GM21528 (cell line): ENCODE data around the gene MYZAP.

ENCODE experiments used
- ATAC-seq: cut with Tn5 transposase; IDR thresholded peaks from one replicate; pipeline ENCODE4 v1.9.1; 2021; ENCODE audit warnings: mild to moderate bottlenecking, moderate library complexity; ENCODE audit not compliant: unreplicated experiment, low FRiP score

The MYZAP gene

DNA sequence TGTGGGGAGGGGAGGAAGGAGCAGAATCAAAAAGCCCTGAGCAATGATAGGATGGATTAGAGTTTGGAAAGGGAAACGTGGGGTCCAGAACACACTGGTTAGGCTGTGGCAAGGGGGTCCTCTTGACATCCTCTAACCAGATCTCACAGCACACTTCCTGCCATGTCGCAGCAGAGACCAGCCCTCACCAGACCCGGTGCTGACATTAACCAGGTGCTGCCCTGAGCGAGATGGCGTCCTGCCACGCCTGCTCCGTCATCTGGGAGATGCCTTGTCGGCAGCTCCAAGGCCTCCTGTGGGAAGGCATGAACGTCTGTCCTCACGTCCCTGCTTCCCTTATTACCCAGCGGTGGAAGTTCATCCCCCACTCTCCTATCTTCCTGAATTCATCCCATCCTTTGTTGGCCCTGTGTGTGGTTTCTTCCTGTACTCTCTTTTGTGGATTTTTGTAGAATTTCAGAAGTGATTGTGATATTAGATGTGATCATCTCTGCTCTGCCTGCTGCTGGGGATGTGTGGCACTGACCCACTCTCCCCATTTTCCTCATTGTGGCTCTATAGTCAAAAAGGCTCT, 29.4 kb upstream of the MYZAP start:
- no peak for ATAC-seq

DNA sequence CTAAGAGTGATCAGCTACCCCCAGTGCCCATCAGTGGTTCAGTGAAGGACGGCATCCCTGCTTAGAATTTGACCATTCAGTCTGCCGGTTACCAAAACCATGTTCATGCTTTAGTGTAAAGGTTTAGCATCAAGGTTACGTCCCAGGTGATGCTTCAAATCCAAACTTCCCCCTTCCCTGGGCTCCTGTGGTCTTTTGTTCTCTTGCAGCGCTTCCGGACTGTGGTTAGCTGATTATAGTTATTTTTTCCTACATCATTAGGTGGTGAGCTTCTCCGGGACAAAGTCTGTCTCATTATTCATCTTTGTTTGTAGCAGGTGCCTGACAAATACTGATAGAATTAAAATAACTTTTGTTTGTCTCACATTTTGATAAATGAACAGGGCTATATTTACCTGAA, 28.3 kb upstream of the MYZAP start:
- ATAC-seq: no peak

DNA sequence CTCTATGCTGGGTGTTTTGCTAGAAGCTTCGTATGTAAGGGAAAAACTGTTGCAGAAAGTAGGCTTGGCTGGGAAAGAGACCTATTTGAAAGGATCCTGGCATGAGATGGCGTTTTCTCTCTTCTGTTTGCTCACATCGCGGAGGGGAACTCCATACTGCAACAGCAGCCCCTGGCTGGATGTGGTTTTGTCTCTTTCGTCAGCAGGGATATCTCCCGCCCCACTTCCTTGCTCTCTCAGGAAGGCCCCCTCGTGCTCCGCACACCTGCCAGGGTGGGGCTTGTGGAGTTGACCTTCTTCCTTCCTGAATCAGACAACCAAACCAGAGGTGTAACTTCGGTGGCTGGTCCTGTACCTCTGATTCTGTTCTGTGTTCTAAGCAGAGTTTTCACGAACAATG, 26.4 kb upstream of the MYZAP start:
- no peak for ATAC-seq

DNA sequence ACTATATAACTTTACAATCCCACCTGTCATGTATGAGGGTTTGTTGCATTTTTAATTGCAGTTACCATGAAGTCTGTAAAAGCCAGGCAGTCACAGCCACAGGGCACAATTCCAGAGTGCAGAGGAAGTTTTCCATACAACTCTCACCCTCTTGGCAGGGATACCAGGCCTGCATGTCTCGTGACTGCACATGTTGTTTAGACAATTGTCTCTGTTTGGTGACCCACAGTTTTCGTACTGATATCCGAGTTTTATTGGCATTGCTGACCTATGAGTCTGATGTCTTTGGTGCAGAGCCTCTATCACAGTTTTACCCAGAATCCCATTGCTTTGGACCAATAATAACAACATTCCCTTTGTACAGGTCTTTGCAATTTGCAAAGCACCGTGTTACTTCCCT, 24.9 kb upstream of the MYZAP start:
- no peak for ATAC-seq

DNA sequence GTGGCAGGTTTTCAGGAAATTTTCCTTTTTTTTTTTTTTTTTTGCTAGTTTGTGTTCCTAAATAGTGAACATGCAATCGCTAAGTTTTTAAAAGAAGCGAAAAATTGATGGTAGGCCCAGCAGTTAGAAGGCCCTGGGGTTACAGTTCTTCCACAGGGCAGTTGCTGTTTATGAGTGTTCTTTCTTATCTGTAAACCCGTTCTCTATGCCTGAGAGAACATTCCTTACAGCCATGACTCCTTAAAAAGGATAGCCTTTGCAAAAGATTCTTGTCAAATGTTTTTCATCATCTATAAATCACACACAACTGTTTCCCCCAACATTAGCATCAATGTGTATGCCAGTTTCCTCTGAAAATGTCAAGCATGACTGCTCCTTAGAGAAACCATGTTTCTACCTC, 23.8 kb upstream of the MYZAP start:
- no peak for ATAC-seq

GRCh38 chr15:57568299-57568698, 23.4 kb upstream of the MYZAP start:
- ATAC-seq: no peak

- no peak for ATAC-seq
Observed at GRCh38 chr15:57570340-57570739, 21.4 kb upstream of the MYZAP start.

GRCh38 chr15:57570994-57571393, 20.7 kb upstream of the MYZAP start:
- ATAC-seq: no peak

DNA sequence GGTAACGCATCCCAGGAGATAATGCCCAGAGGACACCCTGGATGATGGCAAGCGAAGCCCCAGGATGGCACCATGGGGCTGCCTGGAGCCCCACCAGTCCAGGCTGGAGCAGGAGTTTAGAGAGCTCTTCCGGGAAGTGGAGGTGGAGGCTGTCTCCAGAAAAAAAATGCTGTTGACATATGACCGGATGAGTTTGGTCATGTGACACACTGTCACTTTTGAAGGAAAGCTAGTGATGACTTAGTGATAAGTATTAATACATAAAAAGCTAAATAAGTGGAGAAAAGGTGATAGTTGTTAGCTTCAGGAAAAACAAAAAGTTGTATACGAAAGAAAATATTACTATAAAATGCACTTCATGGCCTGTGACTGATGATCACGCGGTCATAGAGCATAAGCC, 20.0 kb upstream of the MYZAP start:
- no peak for ATAC-seq

DNA sequence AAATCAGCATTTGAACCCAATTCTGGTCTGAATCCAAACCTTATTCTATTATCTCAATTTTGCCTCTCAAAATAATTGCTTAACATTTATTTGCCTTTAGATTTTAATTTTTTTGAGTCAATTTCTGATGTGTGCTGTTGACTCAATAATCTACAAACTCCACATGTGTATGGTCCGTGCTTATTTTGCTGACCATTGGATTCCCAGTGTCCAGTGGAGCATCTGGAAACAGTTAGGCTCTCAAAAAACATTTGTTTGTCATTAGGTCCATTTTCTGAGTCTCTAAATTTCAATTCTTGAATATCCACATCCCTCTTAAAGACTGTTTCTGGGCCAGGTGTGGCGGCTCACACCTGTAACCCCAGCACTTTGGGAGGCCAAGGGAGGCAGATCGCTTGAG, 19.2 kb upstream of the MYZAP start:
- ATAC-seq: no peak

DNA sequence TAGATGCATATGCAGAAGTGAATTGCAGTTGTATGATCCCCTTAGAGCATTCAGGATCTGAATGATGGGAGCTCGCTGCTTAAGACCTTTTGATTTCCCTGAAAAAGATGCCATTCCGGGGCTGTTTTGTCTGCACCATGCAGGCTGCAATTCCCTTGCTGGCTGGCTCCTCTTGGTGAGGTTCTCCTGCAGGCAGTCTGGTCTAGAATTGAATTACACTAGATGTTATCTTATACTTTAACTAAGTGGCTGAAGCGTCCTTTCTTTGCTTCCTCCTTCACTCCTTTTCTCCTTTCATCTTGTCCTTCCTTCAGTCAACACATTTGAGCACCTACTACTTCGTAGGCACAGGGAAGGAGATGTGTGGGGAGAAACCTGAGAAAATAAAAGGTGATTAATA, 18.6 kb upstream of the MYZAP start:
- ATAC-seq: no peak

GRCh38 chr15:57575363-57575762, 16.3 kb upstream of the MYZAP start:
- ATAC-seq: no peak

- no peak for ATAC-seq
Observed at GRCh38 chr15:57578288-57578900, 13.3 kb upstream of the MYZAP start.

GRCh38 chr15:57580428-57580827, 11.3 kb upstream of the MYZAP start:
- ATAC-seq: no peak

GRCh38 chr15:57580866-57581265, 10.8 kb upstream of the MYZAP start:
- ATAC-seq: no peak

DNA sequence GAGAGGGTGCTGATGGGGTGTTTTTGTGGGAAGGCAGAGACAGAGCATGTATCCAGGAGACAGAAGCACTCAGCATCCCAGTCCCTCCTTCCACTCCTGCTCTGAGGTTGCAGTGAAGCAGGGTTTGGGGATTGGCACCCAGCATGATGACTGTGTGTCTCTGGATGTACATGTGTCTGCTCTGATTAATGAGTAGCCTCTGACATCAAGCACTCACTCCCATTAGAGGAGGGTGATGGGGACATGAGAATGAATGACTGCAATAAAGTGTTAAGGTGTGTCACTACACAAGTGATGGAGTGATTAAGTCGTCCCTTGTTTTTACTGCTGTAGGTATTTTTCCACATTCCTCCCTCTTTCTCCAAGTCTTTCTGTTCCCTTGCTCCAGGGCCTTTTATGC, 9.6 kb upstream of the MYZAP start:
- no peak for ATAC-seq

DNA sequence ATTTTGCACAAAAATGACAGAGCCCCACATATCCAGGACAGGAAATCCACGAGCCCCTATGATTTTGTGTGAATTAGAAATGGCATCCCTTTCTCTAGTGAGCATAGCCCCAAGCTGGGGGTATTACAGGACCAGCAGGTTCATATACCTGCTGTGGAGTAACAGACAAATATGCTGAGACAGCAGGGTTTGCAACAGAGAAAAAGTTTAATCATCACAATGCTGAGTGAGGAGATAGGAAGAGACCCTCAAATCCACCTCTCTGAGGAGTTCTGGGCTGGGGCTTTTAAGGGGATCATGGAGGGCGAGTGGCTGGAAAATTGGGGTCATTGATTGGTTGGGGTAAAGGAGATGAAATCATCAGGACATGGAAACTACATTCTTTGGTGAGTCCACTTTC, 8.4 kb upstream of the MYZAP start:
- no peak for ATAC-seq

DNA sequence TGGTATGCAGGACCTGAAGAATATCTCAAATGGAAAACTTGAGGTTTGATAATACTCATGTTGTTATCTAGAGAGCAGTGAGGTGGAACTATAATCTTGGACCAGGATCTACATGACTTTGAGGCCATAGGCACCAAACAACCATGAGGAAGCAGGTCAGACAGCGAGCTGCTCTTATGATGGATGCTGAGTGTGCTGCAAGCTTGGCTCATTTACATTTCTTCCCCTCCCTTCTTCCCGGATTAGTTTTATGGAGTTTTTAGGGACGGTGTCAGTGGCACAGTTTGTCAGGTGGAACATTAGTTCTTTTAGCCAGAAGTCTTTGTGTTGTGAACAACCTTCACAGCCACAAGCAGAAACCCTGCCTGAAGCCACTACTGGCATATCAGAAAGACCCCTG, 8.0 kb upstream of the MYZAP start:
- no peak for ATAC-seq

DNA sequence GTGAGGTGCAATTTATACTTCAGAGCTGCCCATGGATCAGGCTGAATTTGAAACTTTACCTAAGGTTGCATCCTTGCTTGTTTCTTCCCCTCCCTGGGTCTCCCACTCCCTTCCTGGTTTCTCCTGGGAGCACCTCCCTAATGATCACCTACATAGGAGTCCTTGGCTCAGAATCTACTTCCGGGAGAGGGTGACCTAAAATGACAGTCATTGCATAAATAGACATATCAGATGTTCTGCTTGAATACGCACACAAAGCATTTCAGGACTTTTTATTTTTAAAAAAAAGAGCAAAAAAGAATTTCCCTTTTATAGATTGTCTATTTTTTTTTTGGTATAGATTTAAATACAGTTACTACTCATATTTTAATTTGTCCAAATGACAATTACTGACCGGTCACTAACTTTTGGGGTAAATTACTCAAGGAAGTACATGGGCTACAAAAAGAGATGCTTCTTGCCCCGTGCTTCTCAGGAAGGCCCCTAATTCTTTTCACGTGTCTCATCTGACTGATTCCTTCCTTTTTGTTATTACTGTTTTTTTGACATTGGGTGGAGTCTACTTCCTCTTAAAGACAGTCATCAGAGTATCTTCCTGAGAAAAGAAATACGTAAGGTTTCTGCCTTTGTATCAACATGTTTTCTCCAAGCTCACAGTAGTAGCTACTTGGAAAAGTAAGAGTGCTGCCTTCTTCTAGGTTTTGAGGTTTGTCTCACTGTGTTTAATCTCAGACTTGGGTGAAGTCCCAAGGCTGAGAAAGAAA, 4.9 kb upstream of the MYZAP start:
- ATAC-seq: no peak

- no peak for ATAC-seq
Observed at GRCh38 chr15:57589281-57589680, 2.4 kb upstream of the MYZAP start.

- no peak for ATAC-seq
Observed at GRCh38 chr15:57589754-57590153, 1.9 kb upstream of the MYZAP start.

- no peak for ATAC-seq
Observed at GRCh38 chr15:57591237-57591821, 375 bp upstream of the MYZAP start.
